CD14-positive monocyte (primary cell): Measurements from ENCODE around the gene SHB. TPM values are rescaled to one million over a fixed set of nuclear protein-coding genes. Genes with fewer than 3 reads are reported as not detected.

Experiments used
- DNase-seq, 3 donors: peaks; one replicate each; pipeline ENCODE4 v3.0.0-alpha.2; 2011 to 2022
- H2AFZ ChIP-seq: 2 replicates; pipeline ENCODE4 v1.6.0; 2012; ENCODE audit warnings: mild to moderate bottlenecking, low read depth, low read length, inconsistent platforms; ENCODE audit not compliant: insufficient read depth, poor library complexity, severe bottlenecking
- H3K27ac ChIP-seq, 2 donors: 1 replicate in 1 of 2; 2 replicates in 1 of 2; pipeline ENCODE4 v1.5.1; 2012 to 2013; ENCODE audit warnings: low read length in 2 of 2, control low read depth in 1 of 2, inconsistent platforms in 1 of 2, low read depth in 1 of 2, mild to moderate bottlenecking in 1 of 2
- H3K27me3 ChIP-seq, 2 donors: one replicate each; pipeline versions ENCODE4 v1.6.0 to v1.6.1; 2011 to 2013; ENCODE audit warnings: low read length in 2 of 2; ENCODE audit not compliant: control insufficient read depth in 2 of 2, insufficient read depth in 2 of 2
- H3K36me3 ChIP-seq, 2 donors: replicated peaks in 1 of 2; 1 replicate in 1 of 2; 2 replicates in 1 of 2; pipeline versions ENCODE4 v1.5.1 to v1.6.1; 2012 to 2013; ENCODE audit warnings: low read length in 2 of 2, control low read depth in 1 of 2, inconsistent platforms in 1 of 2, mild to moderate bottlenecking in 1 of 2; ENCODE audit not compliant: insufficient read depth in 2 of 2, control insufficient read depth in 1 of 2
- H3K4me1 ChIP-seq, 2 donors: 1 replicate in 1 of 2; 2 replicates in 1 of 2; pipeline versions ENCODE4 v1.5.1 to v1.6.1; 2012 to 2013; ENCODE audit warnings: low read length in 2 of 2, control low read depth in 1 of 2, inconsistent platforms in 1 of 2, mild to moderate bottlenecking in 1 of 2, moderate library complexity in 1 of 2; ENCODE audit not compliant: insufficient read depth in 2 of 2, control insufficient read depth in 1 of 2
- H3K4me2 ChIP-seq: replicated peaks from 2 replicates; pipeline ENCODE3; 2012; ENCODE audit warnings: low read length, moderate library complexity, mild to moderate bottlenecking; ENCODE audit not compliant: poor library complexity, severe bottlenecking; ENCODE audit errors: extremely low read depth
- H3K4me3 ChIP-seq, 3 experiments: fragments of 200-600 bp in 1 of 3; sonication (generic) in 1 of 3; replicated peaks in 1 of 3; 1 replicate in 2 of 3; 2 replicates in 1 of 3; pipeline ENCODE4 v1.5.1; 2011 to 2013; ENCODE audit warnings: low read length in 3 of 3, mild to moderate bottlenecking in 3 of 3, control low read depth in 2 of 3, low read depth in 2 of 3, inconsistent platforms in 1 of 3, moderate library complexity in 1 of 3
- H3K79me2 ChIP-seq: 2 replicates; pipeline ENCODE4 v1.6.0; 2012; ENCODE audit warnings: mild to moderate bottlenecking, control low read depth, inconsistent platforms, low read length, moderate library complexity; ENCODE audit not compliant: insufficient read depth
- H3K9ac ChIP-seq: 2 replicates; pipeline ENCODE4 v1.6.0; 2017; ENCODE audit warnings: low read length, mild to moderate bottlenecking; ENCODE audit not compliant: insufficient read depth, poor library complexity, severe bottlenecking
- H3K9me3 ChIP-seq, 2 donors: replicated peaks in 1 of 2; 1 replicate in 1 of 2; 2 replicates in 1 of 2; pipeline versions ENCODE4 v1.5.1 to v1.6.1; 2012 to 2013; ENCODE audit warnings: low read length in 2 of 2, control low read depth in 1 of 2; ENCODE audit not compliant: control insufficient read depth in 1 of 2, insufficient read depth in 1 of 2
- H4K20me1 ChIP-seq: 2 replicates; pipeline ENCODE4 v1.6.0; 2012; ENCODE audit warnings: mild to moderate bottlenecking, low read length, control low read depth, moderate library complexity; ENCODE audit not compliant: insufficient read depth
- H3K27ac Mint-ChIP-seq, 7 donors: one replicate each; pipeline ENCODE4 v1.8.0; 2020; ENCODE audit warnings: mild to moderate bottlenecking in 7 of 7, mixed read lengths in 7 of 7, moderate library complexity in 6 of 7, inconsistent platforms in 2 of 7
- H3K27me3 Mint-ChIP-seq, 3 donors: one replicate each; pipeline ENCODE4 v1.8.0; 2021 to 2022; ENCODE audit warnings: low read depth in 3 of 3, mild to moderate bottlenecking in 3 of 3, mixed read lengths in 3 of 3, moderate library complexity in 3 of 3, inconsistent platforms in 1 of 3
- H3K36me3 Mint-ChIP-seq, 2 donors: one replicate each; pipeline ENCODE4 v1.8.0; 2020; ENCODE audit warnings: mixed read lengths in 2 of 2, inconsistent platforms in 1 of 2, mild to moderate bottlenecking in 1 of 2
- H3K4me1 Mint-ChIP-seq: one replicate; pipeline ENCODE4 v1.8.0; 2020; ENCODE audit warnings: mild to moderate bottlenecking, mixed read lengths
- H3K4me3 Mint-ChIP-seq, 2 donors: one replicate each; pipeline ENCODE4 v1.8.0; 2020; ENCODE audit warnings: mild to moderate bottlenecking in 2 of 2, mixed read lengths in 2 of 2, moderate library complexity in 1 of 2
- H3K9me3 Mint-ChIP-seq, 7 donors: one replicate each; pipeline ENCODE4 v1.8.0; 2020 to 2022; ENCODE audit warnings: mixed read lengths in 7 of 7, mild to moderate bottlenecking in 6 of 7, moderate library complexity in 6 of 7, inconsistent platforms in 2 of 7
- WGBS: methylation state at CpG from one replicate; pipeline ENCODE4 v1.1.5; 2013; ENCODE audit warnings: missing lambda C conversion rate; ENCODE audit not compliant: insufficient coverage; 5-methylcytosine and 5-hydroxymethylcytosine counted together
- intact Hi-C, 2 donors: fragments of 100-400 bp; cut with micrococcal nuclease; formaldehyde crosslinking; loops; one replicate each; pipeline versions ENCODE4 v1.15.0 to v1.15.1; 2023
- polyA plus RNA-seq, 3 donors: library from polyadenylated mRNA; depleted of rRNA in 1 of 3; unstranded in 2 of 3; stranded (reverse) in 1 of 3; fragments of 300-500 nt in 2 of 3; fragments of >200 nt in 1 of 3; fragmentation: Illumina TruSeq in 2 of 3; gene quantifications; 1 replicate in 2 of 3; 2 replicates in 1 of 3; pipeline ENCODE4 v1.2.3, GENCODE V29; 2012 to 2021
- TF ChIP-seq, protein P1 (sequence below): fragments of 200-600 bp; IDR thresholded peaks from one replicate; pipeline ENCODE4 v1.8.0; 2022; ENCODE audit warnings: antibody characterized with exemption, mild to moderate bottlenecking

SHB gene
- polyA plus RNA-seq, 3 donors, result 0.27 to 1.3 (median 0.31) TPM

DNA sequence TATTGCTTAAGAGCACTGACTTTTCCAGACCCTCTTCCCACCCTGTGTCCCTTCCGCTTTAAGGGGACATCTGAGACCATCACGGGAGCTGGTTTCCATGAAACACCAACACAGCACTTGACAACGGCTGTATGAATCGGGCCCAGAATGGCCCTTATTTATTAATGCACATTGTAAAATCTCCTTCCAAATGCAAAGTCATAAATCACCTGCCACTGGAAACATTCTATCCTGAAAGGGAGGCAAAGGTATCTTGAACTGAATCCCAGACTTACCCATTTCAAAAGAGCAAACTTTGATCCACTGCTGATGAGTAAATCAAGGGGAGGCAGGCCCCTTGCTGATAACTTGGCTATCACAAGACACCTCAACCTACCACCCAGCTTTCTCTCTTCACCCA is 37.4 kb downstream of the SHB start:
- Histone ChIP-seq H3K4me2 (no peak overlapping the region), H3K27me3 (no peaks in the 10 kb centered on the region), H3K4me3 (no peak overlapping the region), H3K27ac (no peak overlapping the region), H3K79me2 (no peaks in the 10 kb centered on the region), H2AFZ (no peak overlapping the region), H4K20me1 (no peaks in the 10 kb centered on the region), H3K9ac (no peak overlapping the region), H3K36me3 (no peaks in the 10 kb centered on the region), H3K9me3 (no peaks in the 10 kb centered on the region), H3K4me1 (peaks cover 10 to 17% of the 10 kb centered on the region in 2 donors)
- H3K27me3 Mint-ChIP-seq, result peaks cover 0 to 10% (median 0%) of the 10 kb centered on the region in 3 donors
- 100% methylated on average over 3 of the region's 4 CpGs for WGBS
- no peaks in the 10 kb centered on the region for H3K36me3 Mint-ChIP-seq
- H3K9me3 Mint-ChIP-seq, result peaks cover 0 to 3% (median 0%) of the 10 kb centered on the region in 7 donors
- intact Hi-C loops, result loop anchor here in 1 of 2 donors (5.0 kb wide), 1 partner anchor 51 kb away; no protein-coding TSS in a partner anchor
- H3K4me1 Mint-ChIP-seq, result peaks cover 21% of the 10 kb centered on the region
- no peak for DNase-seq
- TF ChIP-seq, protein P1, sequence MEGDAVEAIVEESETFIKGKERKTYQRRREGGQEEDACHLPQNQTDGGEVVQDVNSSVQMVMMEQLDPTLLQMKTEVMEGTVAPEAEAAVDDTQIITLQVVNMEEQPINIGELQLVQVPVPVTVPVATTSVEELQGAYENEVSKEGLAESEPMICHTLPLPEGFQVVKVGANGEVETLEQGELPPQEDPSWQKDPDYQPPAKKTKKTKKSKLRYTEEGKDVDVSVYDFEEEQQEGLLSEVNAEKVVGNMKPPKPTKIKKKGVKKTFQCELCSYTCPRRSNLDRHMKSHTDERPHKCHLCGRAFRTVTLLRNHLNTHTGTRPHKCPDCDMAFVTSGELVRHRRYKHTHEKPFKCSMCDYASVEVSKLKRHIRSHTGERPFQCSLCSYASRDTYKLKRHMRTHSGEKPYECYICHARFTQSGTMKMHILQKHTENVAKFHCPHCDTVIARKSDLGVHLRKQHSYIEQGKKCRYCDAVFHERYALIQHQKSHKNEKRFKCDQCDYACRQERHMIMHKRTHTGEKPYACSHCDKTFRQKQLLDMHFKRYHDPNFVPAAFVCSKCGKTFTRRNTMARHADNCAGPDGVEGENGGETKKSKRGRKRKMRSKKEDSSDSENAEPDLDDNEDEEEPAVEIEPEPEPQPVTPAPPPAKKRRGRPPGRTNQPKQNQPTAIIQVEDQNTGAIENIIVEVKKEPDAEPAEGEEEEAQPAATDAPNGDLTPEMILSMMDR, result no peak
- H3K27ac Mint-ChIP-seq, result no peak overlapping the region
- H3K4me3 Mint-ChIP-seq, result no peak overlapping the region

DNA sequence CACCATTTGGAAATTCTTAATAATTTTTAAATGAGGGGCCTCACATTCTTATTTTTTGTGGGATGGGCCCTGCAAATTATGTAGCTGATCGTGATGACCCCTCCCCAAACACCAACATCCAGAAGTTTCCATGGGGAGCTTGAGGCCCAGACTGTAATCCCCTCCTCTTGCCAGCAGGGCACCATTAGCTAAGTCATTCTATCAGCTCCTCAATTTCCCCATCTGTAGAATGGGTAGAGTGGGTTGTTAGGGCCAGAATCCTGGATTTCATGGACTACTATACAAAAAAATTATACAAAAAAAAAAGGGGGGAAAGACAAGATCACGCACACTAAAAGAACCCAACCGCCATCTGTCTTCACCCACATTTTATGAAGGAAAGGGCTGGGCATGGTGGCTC is 38.4 kb downstream of the SHB start:
- Histone ChIP-seq H2AFZ (no peak overlapping the region), H3K27me3 (no peaks in the 10 kb centered on the region), H3K9ac (no peak overlapping the region), H3K9me3 (no peaks in the 10 kb centered on the region), H3K4me3 (no peak overlapping the region), H3K27ac (no peak overlapping the region), H3K79me2 (no peaks in the 10 kb centered on the region), H3K4me1 (peaks cover 3 to 10% of the 10 kb centered on the region in 2 donors), H4K20me1 (no peaks in the 10 kb centered on the region), H3K36me3 (no peaks in the 10 kb centered on the region), H3K4me2 (no peak overlapping the region)
- Mint-ChIP-seq H3K27me3 (peaks cover 0 to 8% (median 0%) of the 10 kb centered on the region in 3 donors), H3K36me3 (no peaks in the 10 kb centered on the region), H3K4me1 (peaks cover 12% of the 10 kb centered on the region), H3K9me3 (peaks cover 0 to 3% (median 0%) of the 10 kb centered on the region in 7 donors), H3K4me3 (no peak overlapping the region), H3K27ac (no peak overlapping the region)
- DNase-seq, result no peak
- intact Hi-C loops, result loop anchor here in 1 of 2 donors (5.0 kb wide), 1 partner anchor 52 kb away; no protein-coding TSS in a partner anchor
- no CpG with 5 or more reads among the region's 3 CpGs for WGBS
- TF ChIP-seq, protein P1, result no peak
